Thymus (tissue), 11 donors: ENCODE data around the gene HMOX1. TPM values are rescaled to one million over a fixed set of nuclear protein-coding genes. Genes with fewer than 3 reads are reported as not detected.

ENCODE experiments used
- DNase-seq, 9 donors: peaks; one replicate each; pipeline ENCODE4 v3.0.0-alpha.2; 2013; ENCODE audit warnings: low spot score in 9 of 9, low read depth in 6 of 9, missing footprints in 1 of 9
- H3K27ac ChIP-seq, 2 donors: one replicate each; pipeline ENCODE4 v1.5.1; 2013; ENCODE audit warnings: control low read depth in 1 of 2, low read depth in 1 of 2, low read length in 1 of 2, mild to moderate bottlenecking in 1 of 2, moderate library complexity in 1 of 2
- H3K27me3 ChIP-seq, 2 donors: one replicate each; pipeline ENCODE4 v1.5.1; 2013; ENCODE audit warnings: low read length in 1 of 2; ENCODE audit not compliant: control insufficient read depth in 2 of 2, insufficient read depth in 1 of 2
- H3K36me3 ChIP-seq, 2 donors: one replicate each; pipeline ENCODE4 v1.5.1; 2013; ENCODE audit warnings: low read length in 1 of 2, mild to moderate bottlenecking in 1 of 2, moderate library complexity in 1 of 2; ENCODE audit not compliant: control insufficient read depth in 2 of 2, insufficient read depth in 2 of 2
- H3K4me1 ChIP-seq, 2 donors: one replicate each; pipeline ENCODE4 v1.5.1; 2013; ENCODE audit warnings: low read length in 2 of 2; ENCODE audit not compliant: control insufficient read depth in 2 of 2, insufficient read depth in 2 of 2
- H3K4me3 ChIP-seq, 2 donors: one replicate each; pipeline ENCODE4 v1.5.1; 2013; ENCODE audit warnings: low read length in 2 of 2, control low read depth in 1 of 2, mild to moderate bottlenecking in 1 of 2
- H3K9me3 ChIP-seq, 2 donors: one replicate each; pipeline ENCODE4 v1.5.1; 2013; ENCODE audit warnings: low read length in 1 of 2, mild to moderate bottlenecking in 1 of 2; ENCODE audit not compliant: control insufficient read depth in 2 of 2, insufficient read depth in 1 of 2
- WGBS: extraction: QIAGEN DNeasy Blood & Tissue Kit; methylation state at CpG from one replicate; pipeline ENCODE4 v1.1.7; 2013; 5-methylcytosine and 5-hydroxymethylcytosine counted together
- polyA plus RNA-seq: library from polyadenylated mRNA; stranded (reverse); fragments of 200-250 nt; gene quantifications from one replicate; pipeline ENCODE4 v1.2.3, GENCODE V29; 2013
- total RNA-seq: library from RNA; stranded (reverse); fragments of 120-200 nt; gene quantifications from one replicate; pipeline ENCODE4 v1.2.4, GENCODE V29; 2013
- donor health status: healthy.

The HMOX1 gene
- total and polyA plus RNA-seq, 2 donors, result 32.2 to 119 TPM

DNA sequence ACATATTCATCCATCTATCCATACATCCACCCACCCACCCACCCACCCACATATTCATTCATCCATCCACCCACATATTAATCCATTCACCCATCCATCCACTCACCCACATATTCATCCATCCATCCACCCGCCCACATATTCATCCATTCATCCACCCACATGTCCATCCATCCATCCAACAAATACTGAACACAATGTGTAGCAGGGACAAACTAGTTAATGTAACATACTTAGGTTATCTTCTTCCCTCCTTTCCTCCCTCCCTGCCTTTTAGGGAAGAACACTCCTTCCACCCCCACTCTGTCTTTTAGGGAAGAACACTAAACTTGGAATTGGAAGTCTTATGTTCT, 58.4 kb downstream of the HMOX1 start:
- Histone ChIP-seq H3K36me3 (peaks cover 0 to 5% of the 10 kb centered on the region in 2 donors), H3K27me3 (no peaks in the 10 kb centered on the region), H3K4me3 (no peak overlapping the region), H3K4me1 (no peaks in the 10 kb centered on the region), H3K27ac (no peak overlapping the region), H3K9me3 (no peaks in the 10 kb centered on the region)
- no peak for DNase-seq
- 97% methylated on average over 1 of the region's 1 CpG for WGBS

DNA sequence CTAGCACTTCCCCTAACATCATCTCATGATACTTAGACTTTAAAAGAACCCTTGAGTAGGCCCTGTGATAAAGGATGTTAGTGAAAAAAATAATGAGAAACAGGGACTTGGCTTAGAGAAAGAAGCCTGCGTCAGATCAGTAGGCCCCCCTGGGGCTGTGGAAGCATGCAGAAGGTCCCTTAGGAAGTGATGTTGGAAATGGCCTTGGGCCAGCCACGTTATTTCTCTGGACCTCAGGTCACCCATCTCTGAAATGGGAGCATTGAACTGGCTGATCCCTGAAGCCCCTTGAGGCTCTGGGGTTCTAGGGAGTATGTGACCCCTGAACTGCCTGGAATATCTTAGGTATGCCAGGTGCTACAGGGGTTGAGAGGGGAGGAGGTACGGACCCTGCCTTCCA, 59.2 kb downstream of the HMOX1 start:
- peaks cover 3 to 6% of the 10 kb centered on the region in 2 donors for H3K36me3 ChIP-seq
- no peaks in the 10 kb centered on the region for H3K27me3 ChIP-seq
- no peak for DNase-seq
- 97% methylated on average over 3 of the region's 3 CpGs for WGBS
- no peak overlapping the region for H3K27ac ChIP-seq
- H3K4me3 ChIP-seq, result no peak overlapping the region
- H3K9me3 ChIP-seq, result no peaks in the 10 kb centered on the region
- H3K4me1 ChIP-seq, result no peaks in the 10 kb centered on the region

DNA sequence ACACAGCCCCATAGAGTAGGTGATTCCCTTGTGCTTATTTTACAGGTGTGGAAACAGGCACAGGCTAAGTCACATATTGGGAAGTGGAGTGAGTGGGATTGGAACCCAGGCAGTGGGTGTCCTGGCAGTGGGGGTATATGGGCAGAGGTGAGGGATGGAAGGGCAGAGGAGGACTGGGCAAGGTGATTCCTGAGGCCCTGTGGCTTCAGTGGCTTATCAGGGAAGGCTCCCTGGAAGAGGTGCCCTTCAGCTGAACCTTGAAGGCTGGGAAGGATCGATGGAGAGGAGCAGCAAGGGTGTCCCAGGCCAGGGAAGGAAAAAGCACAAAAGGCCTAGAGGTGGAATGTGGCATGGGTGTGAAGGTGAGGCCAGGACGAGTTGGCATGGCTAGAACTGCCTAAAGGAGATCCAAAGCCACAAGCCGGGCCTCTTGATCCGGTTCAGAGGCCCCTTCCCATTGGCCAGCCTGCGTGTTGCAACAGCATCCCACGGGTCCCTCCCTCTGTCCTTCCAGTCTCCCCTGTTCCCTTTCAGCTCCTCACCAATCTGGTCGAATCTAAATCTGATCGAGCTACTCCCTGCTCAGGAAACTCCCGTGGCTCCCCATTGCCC, 60.7 kb downstream of the HMOX1 start:
- H3K27me3 ChIP-seq, result no peaks in the 10 kb centered on the region
- H3K27ac ChIP-seq, result no peak overlapping the region
- H3K9me3 ChIP-seq, result no peaks in the 10 kb centered on the region
- 93% methylated on average over 9 of the region's 9 CpGs for WGBS
- no peak overlapping the region for H3K4me3 ChIP-seq
- H3K36me3 ChIP-seq, result peaks cover 5 to 11% of the 10 kb centered on the region in 2 donors
- no peaks in the 10 kb centered on the region for H3K4me1 ChIP-seq
- no peak for DNase-seq

DNA sequence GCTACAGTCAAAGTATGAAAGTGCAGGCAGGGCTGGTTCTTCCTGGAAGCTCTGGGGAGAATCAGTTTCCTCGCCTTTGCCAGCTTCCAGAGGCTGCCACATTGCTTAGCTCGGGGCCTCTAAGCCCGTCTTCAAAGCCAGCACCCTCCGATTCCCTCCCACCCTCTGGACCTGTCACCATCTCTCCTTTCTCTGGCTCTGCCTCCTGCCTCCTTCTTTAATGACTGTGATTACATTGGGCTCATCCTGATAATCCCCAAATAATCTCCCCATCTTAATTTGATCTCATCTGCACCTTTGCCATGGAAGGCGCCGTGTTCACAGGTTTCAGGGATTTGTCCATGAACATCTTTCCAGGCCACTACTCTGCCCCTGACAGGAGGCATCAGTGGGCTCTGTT, 61.6 kb downstream of the HMOX1 start:
- Histone ChIP-seq H3K36me3 (peaks cover 11 to 16% of the 10 kb centered on the region in 2 donors), H3K27ac (no peak overlapping the region), H3K4me3 (no peak overlapping the region), H3K9me3 (no peaks in the 10 kb centered on the region), H3K4me1 (peaks cover 0 to 5% of the 10 kb centered on the region in 2 donors), H3K27me3 (no peaks in the 10 kb centered on the region)
- no peak for DNase-seq
- WGBS, result 98% methylated on average over 6 of the region's 6 CpGs

DNA sequence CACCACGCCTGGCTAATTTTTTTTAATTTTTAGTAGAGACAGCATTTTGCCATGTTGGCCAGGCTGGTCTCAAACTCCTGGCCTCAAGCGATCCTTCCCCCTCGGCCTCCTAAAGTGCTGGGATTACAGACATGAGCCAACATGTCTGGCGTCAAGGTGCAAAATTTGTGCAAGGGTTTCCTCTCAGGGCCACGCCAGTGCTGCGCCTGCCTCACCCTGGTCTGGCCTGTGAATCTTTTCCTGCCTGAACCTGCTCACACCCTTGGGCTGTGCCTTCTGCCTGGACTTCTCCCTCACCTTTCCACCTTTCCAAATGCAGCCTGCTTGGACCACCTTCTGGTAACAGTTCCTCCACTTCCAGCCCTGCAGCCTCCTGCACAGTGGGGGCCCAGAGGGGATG, 62.4 kb downstream of the HMOX1 start:
- no peak for DNase-seq
- WGBS, result 78% methylated on average over 6 of the region's 6 CpGs
- no peaks in the 10 kb centered on the region for H3K27me3 ChIP-seq
- H3K4me3 ChIP-seq, result no peak overlapping the region
- no peak overlapping the region for H3K27ac ChIP-seq
- H3K9me3 ChIP-seq, result no peaks in the 10 kb centered on the region
- H3K4me1 ChIP-seq, result peaks cover 0 to 13% of the 10 kb centered on the region in 2 donors
- H3K36me3 ChIP-seq, result peaks cover 14 to 16% of the 10 kb centered on the region in 2 donors

Other genes starting within 250 kb of the HMOX1 start
- gene HMGXB4, start 123.6 kb upstream of the HMOX1 start, total RNA-seq, result 9.5 TPM
- gene HMGXB4, start 123.6 kb upstream of the HMOX1 start, polyA plus RNA-seq, result 8.8 TPM
- 23.2 TPM for gene TOM1, start 81.2 kb upstream of the HMOX1 start, total RNA-seq
- 41.8 TPM for gene TOM1, start 81.2 kb upstream of the HMOX1 start, polyA plus RNA-seq
- 86.9 TPM for gene MCM5, start 19.0 kb downstream of the HMOX1 start, total RNA-seq
- 27.1 TPM for gene MCM5, start 19.0 kb downstream of the HMOX1 start, polyA plus RNA-seq
- 0.14 TPM for gene RASD2, start 159.7 kb downstream of the HMOX1 start, total RNA-seq
- 1.0 TPM for gene RASD2, start 159.7 kb downstream of the HMOX1 start, polyA plus RNA-seq
- gene MB, start 236.2 kb downstream of the HMOX1 start, total RNA-seq, result 1.1 TPM
- gene MB, start 236.2 kb downstream of the HMOX1 start, polyA plus RNA-seq, result 3.7 TPM